Measurements from ENCODE around the gene TEX44.

The TEX44 gene

DNA sequence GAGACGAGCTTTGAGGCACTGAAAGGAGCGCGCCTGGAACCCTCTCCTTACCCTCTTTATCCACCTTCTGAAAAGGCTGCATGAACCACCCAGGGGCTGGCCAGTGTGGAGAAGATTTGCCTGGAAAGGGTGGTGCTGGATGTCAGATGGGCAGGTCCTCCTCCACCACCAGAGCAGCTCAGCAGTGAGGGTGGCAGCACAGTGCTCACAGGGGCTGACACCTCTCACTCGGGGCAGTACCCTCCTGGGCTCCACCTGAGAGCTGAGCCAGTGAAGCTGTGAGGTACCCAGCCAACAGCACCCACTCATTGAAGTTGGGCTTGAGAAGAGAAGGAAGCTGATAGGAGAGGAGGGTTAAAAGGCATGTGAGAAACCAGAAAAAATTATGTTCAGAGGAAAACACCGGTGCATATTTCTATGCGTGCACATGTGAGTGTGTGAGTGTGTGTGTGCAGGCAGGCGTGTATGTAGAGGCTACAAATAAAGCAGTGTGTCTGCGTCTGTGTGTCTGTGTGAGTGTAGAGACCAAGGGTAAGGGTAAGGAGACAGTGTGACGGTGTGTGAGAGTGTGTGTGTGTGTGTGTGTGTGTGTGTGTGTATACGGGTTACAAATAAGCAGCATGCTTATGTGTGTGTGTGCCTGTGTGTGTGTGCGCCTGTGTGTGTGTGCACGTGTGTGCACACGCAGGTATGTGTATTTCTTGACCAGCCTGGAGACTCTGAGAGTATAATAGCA lies 40.7 kb downstream of the TEX44 start:
- H3K36me3 ChIP-seq: no peaks in the 10 kb centered on the region
- H3K27ac ChIP-seq: no peak overlapping the region
- no peaks in the 10 kb centered on the region for H3K27me3 ChIP-seq (ENCODE audit: insufficient read depth, low read depth, severe bottlenecking)
- TF ChIP-seq, protein P1, sequence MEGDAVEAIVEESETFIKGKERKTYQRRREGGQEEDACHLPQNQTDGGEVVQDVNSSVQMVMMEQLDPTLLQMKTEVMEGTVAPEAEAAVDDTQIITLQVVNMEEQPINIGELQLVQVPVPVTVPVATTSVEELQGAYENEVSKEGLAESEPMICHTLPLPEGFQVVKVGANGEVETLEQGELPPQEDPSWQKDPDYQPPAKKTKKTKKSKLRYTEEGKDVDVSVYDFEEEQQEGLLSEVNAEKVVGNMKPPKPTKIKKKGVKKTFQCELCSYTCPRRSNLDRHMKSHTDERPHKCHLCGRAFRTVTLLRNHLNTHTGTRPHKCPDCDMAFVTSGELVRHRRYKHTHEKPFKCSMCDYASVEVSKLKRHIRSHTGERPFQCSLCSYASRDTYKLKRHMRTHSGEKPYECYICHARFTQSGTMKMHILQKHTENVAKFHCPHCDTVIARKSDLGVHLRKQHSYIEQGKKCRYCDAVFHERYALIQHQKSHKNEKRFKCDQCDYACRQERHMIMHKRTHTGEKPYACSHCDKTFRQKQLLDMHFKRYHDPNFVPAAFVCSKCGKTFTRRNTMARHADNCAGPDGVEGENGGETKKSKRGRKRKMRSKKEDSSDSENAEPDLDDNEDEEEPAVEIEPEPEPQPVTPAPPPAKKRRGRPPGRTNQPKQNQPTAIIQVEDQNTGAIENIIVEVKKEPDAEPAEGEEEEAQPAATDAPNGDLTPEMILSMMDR (IDR thresholded peaks at IDR 0.05; ENCODE audit: low read depth, low read length): no peak
- no peak overlapping the region for H3K4me3 ChIP-seq (ENCODE audit: low read depth, low read length)
- no peaks in the 10 kb centered on the region for H3K9me3 ChIP-seq (ENCODE audit: severe bottlenecking)
- DNase-seq: no peak

DNA sequence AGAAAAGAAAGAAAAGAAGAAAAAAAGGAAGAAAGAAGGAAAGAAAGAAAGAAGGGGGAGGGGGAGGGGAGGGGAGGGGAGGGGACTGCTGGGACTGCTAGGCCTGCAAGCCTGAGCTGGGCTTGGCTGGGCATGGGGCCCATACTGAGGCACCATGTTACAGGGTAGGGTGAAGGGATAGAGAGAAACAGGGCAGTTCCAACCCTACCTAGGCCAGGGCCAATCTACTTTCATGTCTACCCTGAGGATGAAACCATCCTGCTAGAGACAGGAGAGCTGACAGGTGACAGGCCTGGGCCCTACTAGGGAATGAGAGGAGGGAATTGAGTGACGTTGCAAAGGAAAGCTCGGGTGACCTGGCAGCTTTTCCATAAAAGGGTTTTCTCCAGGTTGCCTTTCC lies 41.7 kb downstream of the TEX44 start:
- Histone ChIP-seq H3K27me3 (ENCODE audit: insufficient read depth, low read depth, severe bottlenecking) (no peaks in the 10 kb centered on the region), H3K27ac (no peak overlapping the region), H3K4me3 (ENCODE audit: low read depth, low read length) (no peak overlapping the region), H3K9me3 (ENCODE audit: severe bottlenecking) (no peaks in the 10 kb centered on the region), H3K36me3 (no peaks in the 10 kb centered on the region)
- no peak for DNase-seq
- TF ChIP-seq, protein P1 (IDR thresholded peaks at IDR 0.05; ENCODE audit: low read depth, low read length): no peak

DNA sequence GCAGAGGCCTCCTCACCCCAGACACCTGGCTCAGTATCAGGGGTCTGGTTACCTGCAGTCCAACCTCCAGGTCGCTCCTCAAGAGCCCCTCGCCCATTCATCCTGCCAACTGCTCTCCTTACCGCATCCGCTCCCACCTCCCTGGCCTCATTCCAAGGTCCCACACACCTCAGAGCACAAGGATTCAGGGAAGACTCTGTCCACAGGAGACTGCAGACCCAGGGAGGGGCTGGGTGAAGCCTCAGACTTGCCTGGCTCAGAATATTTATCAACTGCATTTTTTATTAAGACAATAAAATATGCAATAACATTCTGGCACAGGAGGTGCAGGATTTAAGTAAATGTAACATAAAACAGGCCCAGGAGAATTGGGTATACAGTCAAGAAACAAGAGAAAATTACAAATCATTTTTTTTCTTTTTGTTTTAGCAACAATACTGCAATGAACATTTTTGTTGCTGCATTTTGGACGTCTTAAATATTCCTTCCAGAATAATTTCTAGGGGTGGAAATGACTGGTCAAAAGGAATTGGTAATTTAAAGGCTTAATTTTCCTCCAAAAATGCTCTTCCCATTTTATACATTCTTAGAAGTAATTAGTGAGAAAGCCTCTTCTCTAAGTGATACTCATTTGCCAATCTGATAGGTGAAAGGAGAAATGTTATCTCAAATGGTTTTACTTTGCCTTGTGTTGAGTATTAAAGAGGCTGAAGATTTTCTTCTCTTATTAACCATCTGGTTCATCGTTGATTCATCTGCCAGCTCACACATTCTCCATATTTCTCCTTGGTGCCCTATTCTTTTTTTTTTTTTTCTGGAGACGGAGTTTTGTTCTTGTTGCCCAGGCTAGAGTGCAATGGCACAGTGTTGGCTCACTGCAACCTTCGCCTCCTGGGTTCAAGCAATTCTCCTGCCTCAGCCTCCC lies 42.5 kb downstream of the TEX44 start:
- Histone ChIP-seq H3K27me3 (ENCODE audit: insufficient read depth, low read depth, severe bottlenecking) (no peaks in the 10 kb centered on the region), H3K4me3 (ENCODE audit: low read depth, low read length) (no peak overlapping the region), H3K36me3 (no peaks in the 10 kb centered on the region), H3K27ac (no peak overlapping the region), H3K9me3 (ENCODE audit: severe bottlenecking) (no peaks in the 10 kb centered on the region)
- TF ChIP-seq, protein P1 (IDR thresholded peaks at IDR 0.05; ENCODE audit: low read depth, low read length): no peak
- no peak for DNase-seq

DNA sequence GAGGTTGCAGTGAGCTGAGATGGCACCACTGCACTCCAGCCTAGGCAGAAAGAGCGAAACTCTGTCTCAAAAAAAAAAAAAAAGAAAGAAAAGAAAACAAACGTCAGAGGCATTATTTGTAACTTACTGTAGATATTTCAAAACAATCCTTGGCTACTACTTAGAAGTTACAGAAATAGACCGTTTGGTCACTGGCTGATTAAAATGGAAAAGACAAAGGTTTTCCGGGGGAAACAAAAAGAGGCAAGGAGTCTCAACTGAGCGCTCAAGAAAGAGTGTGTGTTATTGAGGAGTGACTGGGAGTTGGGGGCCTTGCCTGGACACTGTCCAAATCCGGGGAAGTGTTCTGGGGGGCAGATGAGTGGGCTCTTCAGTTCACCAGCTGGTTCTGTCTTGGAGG lies 47.6 kb downstream of the TEX44 start:
- TF ChIP-seq, protein P1 (IDR thresholded peaks at IDR 0.05; ENCODE audit: low read depth, low read length): no peak
- Histone ChIP-seq H3K27me3 (ENCODE audit: insufficient read depth, low read depth, severe bottlenecking) (no peaks in the 10 kb centered on the region), H3K4me3 (ENCODE audit: low read depth, low read length) (no peak overlapping the region), H3K9me3 (ENCODE audit: severe bottlenecking) (no peaks in the 10 kb centered on the region), H3K36me3 (no peaks in the 10 kb centered on the region), H3K27ac (no peak overlapping the region)
- no peak for DNase-seq

DNA sequence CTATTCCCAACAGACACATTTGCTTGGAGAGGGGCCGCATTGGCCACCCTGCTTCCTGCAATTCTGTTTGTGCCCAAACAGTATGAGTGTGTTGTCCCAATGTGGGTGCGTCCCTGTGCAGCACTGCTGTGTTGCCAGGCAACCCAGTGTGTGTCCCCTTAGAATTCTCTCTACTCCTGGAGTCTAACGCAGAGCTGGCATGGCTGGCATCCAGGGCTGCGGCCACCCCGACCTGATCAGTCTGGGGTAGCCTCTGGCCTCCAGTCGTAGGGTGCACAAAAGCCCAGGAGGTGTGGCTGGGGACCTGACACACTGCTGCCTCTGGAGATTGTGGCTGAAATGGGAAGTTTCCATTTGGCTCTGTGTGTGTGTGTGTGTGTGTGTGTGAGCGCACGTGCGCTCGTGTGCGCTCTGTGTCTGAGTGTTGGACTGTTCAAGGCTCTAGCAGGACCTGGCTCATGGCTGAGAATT lies 48.0 kb downstream of the TEX44 start:
- no peak for DNase-seq
- H3K27me3 ChIP-seq (ENCODE audit: insufficient read depth, low read depth, severe bottlenecking): no peaks in the 10 kb centered on the region
- no peaks in the 10 kb centered on the region for H3K9me3 ChIP-seq (ENCODE audit: severe bottlenecking)
- H3K4me3 ChIP-seq (ENCODE audit: low read depth, low read length): no peak overlapping the region
- no peak overlapping the region for H3K27ac ChIP-seq
- TF ChIP-seq, protein P1 (IDR thresholded peaks at IDR 0.05; ENCODE audit: low read depth, low read length): no peak
- H3K36me3 ChIP-seq: no peaks in the 10 kb centered on the region

Measured in WERI-Rb-1 (cell line).